Sigmoid colon (tissue), 7 donors: ENCODE measurements around the gene SPACA9. TPM values are rescaled to one million over a fixed set of nuclear protein-coding genes. Genes with fewer than 3 reads are reported as not detected.

Experiments used
- DNase-seq: peaks from one replicate; pipeline ENCODE4 v3.0.0-alpha.2; 2019
- H3K27ac ChIP-seq, 4 donors: fragments of 200-600 bp; sonication (generic); one replicate each; pipeline ENCODE4 v1.5.1; 2016 to 2019; ENCODE audit warnings: mild to moderate bottlenecking in 1 of 4
- H3K27me3 ChIP-seq, 3 donors: fragments of 200-600 bp; sonication (generic); one replicate each; pipeline ENCODE4 v1.5.1; 2019; ENCODE audit warnings: mild to moderate bottlenecking in 1 of 3
- H3K36me3 ChIP-seq, 4 donors: fragments of 200-600 bp; sonication (generic); one replicate each; pipeline ENCODE4 v1.5.1; 2016 to 2019
- H3K4me1 ChIP-seq, 4 donors: fragments of 200-600 bp; sonication (generic); one replicate each; pipeline ENCODE4 v1.5.1; 2017 to 2019
- H3K4me3 ChIP-seq, 4 donors: fragments of 200-600 bp; sonication (generic); one replicate each; pipeline ENCODE4 v1.5.1; 2017 to 2019; ENCODE audit warnings: mild to moderate bottlenecking in 2 of 4, moderate library complexity in 1 of 4
- H3K9me3 ChIP-seq, 4 donors: fragments of 200-600 bp in 3 of 4; sonication (generic) in 3 of 4; one replicate each; pipeline versions ENCODE4 v1.5.1 to v1.6.1; 2013 to 2019
- EP300 ChIP-seq, 4 donors: sonication (generic); formaldehyde crosslinking; IDR thresholded peaks; one replicate each; pipeline ENCODE4 v1.6.1; 2017; ENCODE audit warnings: antibody characterized with exemption in 4 of 4
- POLR2A ChIP-seq, 2 donors: fragments of 450-650 bp; IDR thresholded peaks; one replicate each; pipeline ENCODE4 v1.6.1; 2016; ENCODE audit warnings: antibody characterized with exemption in 2 of 2, mild to moderate bottlenecking in 2 of 2, moderate library complexity in 2 of 2
- POLR2AphosphoS5 ChIP-seq, 4 donors: sonication (generic); formaldehyde crosslinking; IDR thresholded peaks; one replicate each; pipeline ENCODE4 v1.6.1; 2017; ENCODE audit warnings: antibody characterized with exemption in 4 of 4
- WGBS, 2 donors: extraction: QIAGEN DNeasy Blood & Tissue Kit; methylation state at CpG; one replicate each; pipeline ENCODE4 v1.1.7; 2013; 5-methylcytosine and 5-hydroxymethylcytosine counted together
- intact Hi-C: fragments of 100-400 bp; cut with DNase I; formaldehyde crosslinking; loops from one replicate; pipeline ENCODE4 v1.15.1; 2023
- polyA plus RNA-seq, 3 donors: library from polyadenylated mRNA; stranded (reverse); fragments of 200-250 nt; gene quantifications; one replicate each; pipeline ENCODE4 v1.2.3, GENCODE V29; 2013
- total RNA-seq, 4 donors: library from RNA; depleted of rRNA; stranded (reverse); fragments of >200 nt; gene quantifications; one replicate each; pipeline ENCODE4 v1.1.0, GENCODE V29; 2016
- TF ChIP-seq, protein P1 (sequence below), 4 experiments: fragments of 450-650 bp in 3 of 4; fragments of 200-600 bp in 1 of 4; IDR thresholded peaks; one replicate each; pipeline ENCODE4 v1.5.1; 2016 to 2019; ENCODE audit warnings: antibody characterized with exemption in 4 of 4, mild to moderate bottlenecking in 3 of 4, moderate library complexity in 2 of 4
- donor health status: healthy with polysubstance abuse.
- donor health status: Bipolar disorder and iron deficiency.
- donor health status: healthy.

SPACA9 gene
- total and polyA plus RNA-seq, 7 donors: 0.69 to 14.0 (median 4.3) TPM

GRCh38 chr9:132837501-132838286, 41.0 kb upstream of the SPACA9 start:
- intact Hi-C loops: no loop called here
- DNase-seq: peak; percentile 39
- 84% methylated on average over 16 of the region's 16 CpGs for WGBS, 2 donors

GRCh38 chr9:132838291-132838690, 40.4 kb upstream of the SPACA9 start:
- H3K27me3 ChIP-seq: no peaks in the 10 kb centered on the region
- H3K4me3 ChIP-seq: no peak overlapping the region
- TF ChIP-seq, protein P1, sequence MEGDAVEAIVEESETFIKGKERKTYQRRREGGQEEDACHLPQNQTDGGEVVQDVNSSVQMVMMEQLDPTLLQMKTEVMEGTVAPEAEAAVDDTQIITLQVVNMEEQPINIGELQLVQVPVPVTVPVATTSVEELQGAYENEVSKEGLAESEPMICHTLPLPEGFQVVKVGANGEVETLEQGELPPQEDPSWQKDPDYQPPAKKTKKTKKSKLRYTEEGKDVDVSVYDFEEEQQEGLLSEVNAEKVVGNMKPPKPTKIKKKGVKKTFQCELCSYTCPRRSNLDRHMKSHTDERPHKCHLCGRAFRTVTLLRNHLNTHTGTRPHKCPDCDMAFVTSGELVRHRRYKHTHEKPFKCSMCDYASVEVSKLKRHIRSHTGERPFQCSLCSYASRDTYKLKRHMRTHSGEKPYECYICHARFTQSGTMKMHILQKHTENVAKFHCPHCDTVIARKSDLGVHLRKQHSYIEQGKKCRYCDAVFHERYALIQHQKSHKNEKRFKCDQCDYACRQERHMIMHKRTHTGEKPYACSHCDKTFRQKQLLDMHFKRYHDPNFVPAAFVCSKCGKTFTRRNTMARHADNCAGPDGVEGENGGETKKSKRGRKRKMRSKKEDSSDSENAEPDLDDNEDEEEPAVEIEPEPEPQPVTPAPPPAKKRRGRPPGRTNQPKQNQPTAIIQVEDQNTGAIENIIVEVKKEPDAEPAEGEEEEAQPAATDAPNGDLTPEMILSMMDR (IDR thresholded peaks at IDR 0.05): no peak
- TF ChIP-seq EP300 (IDR thresholded peaks at IDR 0.05): no peak
- TF ChIP-seq POLR2A (IDR thresholded peaks at IDR 0.05): no peak
- no peak for TF ChIP-seq POLR2AphosphoS5 (IDR thresholded peaks at IDR 0.05)
- H3K36me3 ChIP-seq: no peaks in the 10 kb centered on the region
- intact Hi-C loops: no loop called here
- H3K4me1 ChIP-seq: no peaks in the 10 kb centered on the region
- DNase-seq: peak; percentile 52
- no peaks in the 10 kb centered on the region for H3K9me3 ChIP-seq
- H3K27ac ChIP-seq: no peak overlapping the region
- 89 to 93% methylated on average over 4 of the region's 4 CpGs for WGBS, 2 donors

More at GRCh38 chr9:132837501-132838286, 41.0 kb upstream of the SPACA9 start:
- Histone ChIP-seq H3K36me3 (no peaks in the 10 kb centered on the region), H3K4me1 (no peaks in the 10 kb centered on the region), H3K27me3 (no peaks in the 10 kb centered on the region), H3K27ac (peak overlapping the region in 1 of 4 donors; percentile 53), H3K4me3 (no peak overlapping the region), H3K9me3 (no peaks in the 10 kb centered on the region)
- peak in 1 of 4 donors; percentile 20 for TF ChIP-seq POLR2AphosphoS5 (IDR thresholded peaks at IDR 0.05)
- TF ChIP-seq, protein P1 (IDR thresholded peaks at IDR 0.05): no peak

GRCh38 chr9:132840980-132841379, 37.7 kb upstream of the SPACA9 start:
- Histone ChIP-seq H3K27me3 (no peaks in the 10 kb centered on the region), H3K4me1 (no peaks in the 10 kb centered on the region), H3K36me3 (no peaks in the 10 kb centered on the region), H3K27ac (no peak overlapping the region), H3K4me3 (no peak overlapping the region), H3K9me3 (no peaks in the 10 kb centered on the region)
- intact Hi-C loops: no loop called here
- 78 to 86% methylated on average over 13 of the region's 13 CpGs for WGBS, 2 donors
- TF ChIP-seq, protein P1 (IDR thresholded peaks at IDR 0.05): no peak
- no peak for TF ChIP-seq POLR2A (IDR thresholded peaks at IDR 0.05)
- no peak for TF ChIP-seq EP300 (IDR thresholded peaks at IDR 0.05)
- no peak for TF ChIP-seq POLR2AphosphoS5 (IDR thresholded peaks at IDR 0.05)
- peak; percentile 34 for DNase-seq

GRCh38 chr9:132842124-132843044, 36.3 kb upstream of the SPACA9 start:
- peak; percentile 27 for DNase-seq
- Histone ChIP-seq H3K4me1 (no peaks in the 10 kb centered on the region), H3K36me3 (no peaks in the 10 kb centered on the region), H3K4me3 (no peak overlapping the region), H3K9me3 (no peaks in the 10 kb centered on the region), H3K27ac (no peak overlapping the region), H3K27me3 (no peaks in the 10 kb centered on the region)
- no peak for TF ChIP-seq POLR2A (IDR thresholded peaks at IDR 0.05)
- TF ChIP-seq, protein P1 (IDR thresholded peaks at IDR 0.05): no peak
- TF ChIP-seq EP300 (IDR thresholded peaks at IDR 0.05): no peak
- TF ChIP-seq POLR2AphosphoS5 (IDR thresholded peaks at IDR 0.05): no peak
- intact Hi-C loops: no loop called here
- whole genome bisulfite sequencing, 2 donors: 88 to 92% methylated on average over 5 of the region's 5 CpGs
